Parathyroid adenoma (tissue), 2 donors: ENCODE measurements around the gene CLEC2B.

Source experiments
- H2AFZ ChIP-seq: fragments of 300-600 bp; sonication (generic); one replicate; pipeline ENCODE4 v1.7.0; 2017; ENCODE audit warnings: antibody characterized with exemption, mild to moderate bottlenecking
- H3K27ac ChIP-seq: fragments of 300-600 bp; sonication (generic); one replicate; pipeline ENCODE4 v1.7.0; 2017
- H3K27me3 ChIP-seq: fragments of 300-600 bp; sonication (generic); one replicate; pipeline ENCODE4 v1.7.0; 2017; ENCODE audit warnings: low read length; ENCODE audit not compliant: control insufficient read depth, insufficient read depth
- H3K36me3 ChIP-seq: fragments of 300-600 bp; sonication (generic); one replicate; pipeline ENCODE4 v1.7.0; 2017; ENCODE audit warnings: low read length; ENCODE audit not compliant: control insufficient read depth, insufficient read depth
- H3K4me1 ChIP-seq: fragments of 300-600 bp; sonication (generic); one replicate; pipeline ENCODE4 v1.7.0; 2017; ENCODE audit warnings: control low read depth
- H3K4me2 ChIP-seq: fragments of 300-600 bp; sonication (generic); one replicate; pipeline ENCODE4 v1.7.0; 2017; ENCODE audit warnings: low read length
- H3K4me3 ChIP-seq: fragments of 300-600 bp; sonication (generic); one replicate; pipeline ENCODE4 v1.7.0; 2017; ENCODE audit warnings: low read depth, low read length
- H3K79me2 ChIP-seq: fragments of 300-600 bp; sonication (generic); one replicate; pipeline ENCODE4 v1.7.0; 2017; ENCODE audit warnings: control low read depth
- H3K9ac ChIP-seq: fragments of 300-600 bp; sonication (generic); one replicate; pipeline ENCODE4 v1.7.0; 2017; ENCODE audit warnings: mild to moderate bottlenecking
- H3K9me3 ChIP-seq: fragments of 300-600 bp; sonication (generic); one replicate; pipeline ENCODE4 v1.7.0; 2017; ENCODE audit warnings: low read length; ENCODE audit not compliant: control insufficient read depth
- CTCF ChIP-seq: fragments of 300-600 bp; sonication (generic); IDR thresholded peaks from one replicate; pipeline ENCODE4 v1.7.0; 2017; ENCODE audit warnings: antibody characterized with exemption, mild to moderate bottlenecking
- donor health status: primary hyperparathyroidism.

Gene CLEC2B

GRCh38 chr12:9872162-9872561, 3.0 kb upstream of the CLEC2B start:
- TF ChIP-seq CTCF, result no peak
- H3K4me2 ChIP-seq, result no peak overlapping the region
- H3K27ac ChIP-seq, result no peak overlapping the region
- H3K4me1 ChIP-seq, result no peaks in the 10 kb centered on the region
- H3K36me3 ChIP-seq, result no peaks in the 10 kb centered on the region
- H3K79me2 ChIP-seq, result no peaks in the 10 kb centered on the region
- no peak overlapping the region for H3K4me3 ChIP-seq
- H3K9ac ChIP-seq, result no peak overlapping the region
- no peaks in the 10 kb centered on the region for H3K27me3 ChIP-seq
- H3K9me3 ChIP-seq, result no peaks in the 10 kb centered on the region
- no peak overlapping the region for H2AFZ ChIP-seq

DNA sequence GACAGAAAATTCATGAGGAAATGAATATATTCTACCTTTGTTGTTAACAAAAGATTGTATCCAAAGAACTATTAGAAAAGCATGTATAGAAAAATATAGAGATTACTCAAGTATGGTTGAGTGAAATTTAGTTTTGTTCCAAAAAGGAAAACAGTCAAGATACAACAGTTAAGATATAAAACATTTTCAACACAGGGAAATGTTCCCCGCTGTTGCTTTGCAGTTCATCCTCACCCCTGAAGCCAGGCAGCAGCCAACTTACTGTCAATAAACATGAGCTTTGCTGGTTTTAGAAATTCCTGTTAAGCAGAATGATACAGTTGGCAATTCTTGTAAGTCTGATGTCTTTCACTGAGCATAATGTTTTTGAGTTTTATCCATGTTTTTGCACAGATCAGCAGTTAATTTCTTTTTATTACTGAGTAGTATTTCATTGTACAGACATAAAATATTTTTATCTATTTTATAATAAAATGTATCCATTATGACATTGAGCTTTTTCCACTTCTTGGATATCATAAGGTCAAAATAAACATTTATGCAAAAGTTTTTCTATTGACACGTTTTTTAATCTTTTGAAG, 1.2 kb upstream of the CLEC2B start:
- no peak for TF ChIP-seq CTCF
- H3K4me1 ChIP-seq, result no peaks in the 10 kb centered on the region
- peak overlapping the region; percentile 42 for H3K4me3 ChIP-seq
- peak overlapping the region; percentile 58 for H3K27ac ChIP-seq
- no peaks in the 10 kb centered on the region for H3K9me3 ChIP-seq
- no peak overlapping the region for H3K9ac ChIP-seq
- peak overlapping the region; percentile 3 for H2AFZ ChIP-seq
- H3K27me3 ChIP-seq, result no peaks in the 10 kb centered on the region
- no peaks in the 10 kb centered on the region for H3K36me3 ChIP-seq
- H3K79me2 ChIP-seq, result no peaks in the 10 kb centered on the region
- H3K4me2 ChIP-seq, result peak overlapping the region; percentile 65

GRCh38 chr12:9868951-9869306, 225 bp downstream of the CLEC2B start:
- no peaks in the 10 kb centered on the region for H3K9me3 ChIP-seq
- H3K27me3 ChIP-seq, result no peaks in the 10 kb centered on the region
- peak overlapping the region; percentile 42 for H3K4me3 ChIP-seq
- H3K4me2 ChIP-seq, result no peak overlapping the region
- H3K79me2 ChIP-seq, result no peaks in the 10 kb centered on the region
- no peaks in the 10 kb centered on the region for H3K4me1 ChIP-seq
- no peaks in the 10 kb centered on the region for H3K36me3 ChIP-seq
- H2AFZ ChIP-seq, result no peak overlapping the region
- H3K9ac ChIP-seq, result no peak overlapping the region
- no peak for TF ChIP-seq CTCF
- H3K27ac ChIP-seq, result peak overlapping the region; percentile 58

DNA sequence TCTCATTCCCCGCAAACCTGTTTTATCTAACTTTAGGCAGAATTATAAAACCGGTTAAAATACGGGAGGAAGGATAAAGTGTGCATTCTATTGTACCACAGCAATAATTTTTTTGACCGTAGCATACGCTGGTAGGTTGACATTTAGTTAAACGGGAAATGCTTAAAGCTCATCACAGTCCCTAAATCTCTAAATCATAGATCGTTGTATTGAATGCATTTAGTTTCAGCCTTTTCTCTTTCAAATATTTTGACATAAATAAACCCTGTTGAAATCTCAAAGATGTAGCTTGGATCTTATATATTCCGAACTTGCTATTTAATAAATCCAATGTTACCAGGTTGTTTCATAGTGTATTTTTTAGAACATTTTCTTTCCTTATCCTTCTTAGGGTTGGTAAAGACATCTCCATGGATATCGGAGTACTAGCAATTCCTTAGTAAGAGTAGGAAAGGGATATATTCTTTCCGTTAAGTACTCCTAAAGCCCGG, 798 bp downstream of the CLEC2B start:
- H3K9ac ChIP-seq, result no peak overlapping the region
- no peaks in the 10 kb centered on the region for H3K4me1 ChIP-seq
- no peaks in the 10 kb centered on the region for H3K9me3 ChIP-seq
- no peaks in the 10 kb centered on the region for H3K79me2 ChIP-seq
- TF ChIP-seq CTCF, result no peak
- no peaks in the 10 kb centered on the region for H3K36me3 ChIP-seq
- H3K4me3 ChIP-seq, result peak overlapping the region; percentile 42
- peak overlapping the region; percentile 14 for H3K4me2 ChIP-seq
- no peak overlapping the region for H2AFZ ChIP-seq
- no peaks in the 10 kb centered on the region for H3K27me3 ChIP-seq
- peak overlapping the region; percentile 58 for H3K27ac ChIP-seq

DNA sequence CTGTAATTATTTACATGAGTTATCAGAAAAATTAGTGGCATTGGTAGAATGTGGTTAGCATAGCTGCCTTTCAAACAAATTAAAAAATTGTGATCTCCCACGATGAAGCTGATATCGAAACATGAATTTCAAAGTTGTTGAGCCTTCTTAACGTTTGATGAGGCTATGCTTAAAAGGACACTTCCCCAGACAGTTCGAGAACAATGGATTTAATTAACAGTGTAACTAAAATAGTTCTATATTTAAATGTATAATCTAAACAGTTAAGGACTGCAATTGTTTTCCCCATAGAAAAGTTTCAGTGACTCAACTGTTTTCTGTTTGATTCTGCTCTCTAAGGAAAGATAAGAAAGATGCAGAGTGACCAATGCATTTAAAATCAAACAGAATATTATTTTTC, 1.6 kb downstream of the CLEC2B start:
- no peak overlapping the region for H3K4me2 ChIP-seq
- no peak overlapping the region for H2AFZ ChIP-seq
- no peak overlapping the region for H3K27ac ChIP-seq
- H3K9ac ChIP-seq, result no peak overlapping the region
- H3K27me3 ChIP-seq, result no peaks in the 10 kb centered on the region
- no peaks in the 10 kb centered on the region for H3K79me2 ChIP-seq
- H3K9me3 ChIP-seq, result no peaks in the 10 kb centered on the region
- H3K4me3 ChIP-seq, result peak overlapping the region; percentile 43
- H3K36me3 ChIP-seq, result no peaks in the 10 kb centered on the region
- TF ChIP-seq CTCF, result no peak
- no peaks in the 10 kb centered on the region for H3K4me1 ChIP-seq
